Fibroblast of peridontal ligament (primary cell): ENCODE measurements around the gene MYO1E.
A peak's percentile ranks its signal among the peaks of the same experiment; 100 is the strongest.
"Not testable (repeated sequence)": the region's sequence is repeated elsewhere in the genome, so short reads cannot be mapped to it uniquely, and the experiment has no call there.

Experiments
- DNase-seq: peaks from one replicate; pipeline ENCODE4 v3.0.0-alpha.2; 2010; ENCODE audit errors: extremely low read depth

MYO1E gene

GRCh38 chr15:59372352-59373211 is at the start of gene MYO1E:
MYO1E (minus strand) TSS chr15:59372871; CDS start chr15:59372500, 371 bp downstream.
- peak; percentile 98 for DNase-seq

GRCh38 chr15:59420986-59421618 is 48.4 kb upstream of the MYO1E start:
- peak; percentile 29 for DNase-seq

- DNase-seq, result no peak
Observed at GRCh38 chr15:59420108-59420507, 47.4 kb upstream of the MYO1E start.

- no peak for DNase-seq
Observed at GRCh38 chr15:59419170-59419569, 46.5 kb upstream of the MYO1E start.

- DNase-seq, result no peak
Observed at GRCh38 chr15:59416816-59417215, 44.1 kb upstream of the MYO1E start.

GRCh38 chr15:59413577-59413976 is 40.9 kb upstream of the MYO1E start:
- DNase-seq, result no peak

GRCh38 chr15:59410391-59410896 is 37.8 kb upstream of the MYO1E start:
- no peak for DNase-seq

GRCh38 chr15:59407946-59408345 is 35.3 kb upstream of the MYO1E start:
- DNase-seq, result no peak

- no peak for DNase-seq
Observed at GRCh38 chr15:59406446-59406845, 33.8 kb upstream of the MYO1E start.

GRCh38 chr15:59405079-59405478 is 32.4 kb upstream of the MYO1E start:
- DNase-seq, result no peak

GRCh38 chr15:59401824-59402569 is 29.3 kb upstream of the MYO1E start:
- no peak for DNase-seq

GRCh38 chr15:59401051-59401823 is 28.6 kb upstream of the MYO1E start:
- DNase-seq, result not testable (repeated sequence)

GRCh38 chr15:59400103-59400813 is 27.6 kb upstream of the MYO1E start:
- DNase-seq, result no peak

GRCh38 chr15:59399465-59400102 is 26.9 kb upstream of the MYO1E start:
- DNase-seq, result no peak

- no peak for DNase-seq
Observed at GRCh38 chr15:59398220-59398619, 25.5 kb upstream of the MYO1E start.

GRCh38 chr15:59396679-59397078 is 24.0 kb upstream of the MYO1E start:
- no peak for DNase-seq

- no peak for DNase-seq
Observed at GRCh38 chr15:59396211-59396610, 23.5 kb upstream of the MYO1E start.

- no peak for DNase-seq
Observed at GRCh38 chr15:59394166-59394661, 21.5 kb upstream of the MYO1E start.

GRCh38 chr15:59392299-59392698 is 19.6 kb upstream of the MYO1E start:
- DNase-seq, result no peak

GRCh38 chr15:59388670-59389069 is 16.0 kb upstream of the MYO1E start:
- DNase-seq, result peak; percentile 52
